ENCODE measurements around the gene F10.
"Not testable (repeated sequence)": the region's sequence is repeated elsewhere in the genome, so short reads cannot be mapped to it uniquely, and the experiment has no call there.

The F10 gene

GRCh38 chr13:113109151-113110047 is 13.2 kb upstream of the F10 start:
- no peaks in the 10 kb centered on the region for H3K36me3 ChIP-seq (ENCODE audit: control insufficient read depth in 1 of 2, insufficient read depth in 2 of 2, low read depth in 1 of 2, low read length in 2 of 2)
- H4K91ac ChIP-seq (ENCODE audit: low read length) = no peak overlapping the region
- H3K9me3 ChIP-seq (ENCODE audit: control insufficient read depth, low read length) = no peaks in the 10 kb centered on the region
- no peak overlapping the region for H2BK15ac ChIP-seq (ENCODE audit: low read depth, poor library complexity, severe bottlenecking)
- H3K4me2 ChIP-seq (ENCODE audit: low read length, poor library complexity, severe bottlenecking) = no peak overlapping the region
- no peaks in the 10 kb centered on the region for H3K79me1 ChIP-seq (replicated peaks; ENCODE audit: low read length, poor library complexity, severe bottlenecking)
- no peak overlapping the region for H2AK5ac ChIP-seq (ENCODE audit: low read length, severe bottlenecking)
- H3K14ac ChIP-seq (ENCODE audit: low read length in 2 of 2) = no peak overlapping the region
- no peak for DNase-seq
- H3K4me1 ChIP-seq (ENCODE audit: control insufficient read depth, insufficient read depth, low read depth, low read length) = peaks cover 13% of the 10 kb centered on the region
- H2BK120ac ChIP-seq (ENCODE audit: low read depth, low read length) = no peak overlapping the region
- no peak overlapping the region for H3K23ac ChIP-seq (ENCODE audit: low read length in 2 of 2)
- no peak overlapping the region for H3K4me3 ChIP-seq (ENCODE audit: insufficient read depth in 1 of 2, low read depth in 1 of 2, low read length in 2 of 2)
- no peak overlapping the region for H3K4ac ChIP-seq (ENCODE audit: low read depth in 1 of 2, low read length in 2 of 2)
- H2AFZ ChIP-seq (ENCODE audit: low read depth, low read length) = no peak overlapping the region
- H3K18ac ChIP-seq (ENCODE audit: low read depth in 1 of 2, low read length in 2 of 2) = no peak overlapping the region
- no peak overlapping the region for H3K9ac ChIP-seq (ENCODE audit: low read length)
- WGBS = 32% methylated on average over 72 of the region's 73 CpGs
- H2BK12ac ChIP-seq (ENCODE audit: low read length in 2 of 2) = no peak overlapping the region
- H2BK5ac ChIP-seq (ENCODE audit: low read depth, low read length, poor library complexity, severe bottlenecking) = no peak overlapping the region
- peaks cover 15 to 43% of the 10 kb centered on the region in 2 experiments for H3K27me3 ChIP-seq (ENCODE audit: control insufficient read depth in 1 of 2, insufficient read depth in 1 of 2, low read length in 2 of 2)
- H4K8ac ChIP-seq (ENCODE audit: low read length) = no peak overlapping the region
- H3K27ac ChIP-seq (ENCODE audit: low read length, poor library complexity, severe bottlenecking) = no peak overlapping the region

- no peak overlapping the region for H3K4ac ChIP-seq (ENCODE audit: low read depth in 1 of 2, low read length in 2 of 2)
- H4K8ac ChIP-seq (ENCODE audit: low read length) = no peak overlapping the region
- WGBS = 17% methylated on average over 91 of the region's 99 CpGs
- H3K14ac ChIP-seq (ENCODE audit: low read length in 2 of 2) = peak overlapping the region in 1 of 2 experiments; percentile 48
- H4K91ac ChIP-seq (ENCODE audit: low read length) = no peak overlapping the region
- H2BK15ac ChIP-seq (ENCODE audit: low read depth, poor library complexity, severe bottlenecking) = no peak overlapping the region
- H3K79me1 ChIP-seq (replicated peaks; ENCODE audit: low read length, poor library complexity, severe bottlenecking) = no peaks in the 10 kb centered on the region
- H3K18ac ChIP-seq (ENCODE audit: low read depth in 1 of 2, low read length in 2 of 2) = no peak overlapping the region
- no peak overlapping the region for H2BK120ac ChIP-seq (ENCODE audit: low read depth, low read length)
- H3K27ac ChIP-seq (ENCODE audit: low read length, poor library complexity, severe bottlenecking) = no peak overlapping the region
- H3K27me3 ChIP-seq (ENCODE audit: control insufficient read depth in 1 of 2, insufficient read depth in 1 of 2, low read length in 2 of 2) = peaks cover 21 to 49% of the 10 kb centered on the region in 2 experiments
- peak overlapping the region; percentile 63 for H3K4me2 ChIP-seq (ENCODE audit: low read length, poor library complexity, severe bottlenecking)
- no peak overlapping the region for H3K23ac ChIP-seq (ENCODE audit: low read length in 2 of 2)
- no peak overlapping the region for H2BK5ac ChIP-seq (ENCODE audit: low read depth, low read length, poor library complexity, severe bottlenecking)
- H2AFZ ChIP-seq (ENCODE audit: low read depth, low read length) = no peak overlapping the region
- no peaks in the 10 kb centered on the region for H3K36me3 ChIP-seq (ENCODE audit: control insufficient read depth in 1 of 2, insufficient read depth in 2 of 2, low read depth in 1 of 2, low read length in 2 of 2)
- H2BK12ac ChIP-seq (ENCODE audit: low read length in 2 of 2) = no peak overlapping the region
- no peak overlapping the region for H2AK5ac ChIP-seq (ENCODE audit: low read length, severe bottlenecking)
- peaks cover 13% of the 10 kb centered on the region for H3K4me1 ChIP-seq (ENCODE audit: control insufficient read depth, insufficient read depth, low read depth, low read length)
- no peak overlapping the region for H3K9ac ChIP-seq (ENCODE audit: low read length)
- DNase-seq = no peak
- H3K4me3 ChIP-seq (ENCODE audit: insufficient read depth in 1 of 2, low read depth in 1 of 2, low read length in 2 of 2) = peak overlapping the region in 1 of 2 experiments; percentile 53
- H3K9me3 ChIP-seq (ENCODE audit: control insufficient read depth, low read length) = no peaks in the 10 kb centered on the region
Observed at GRCh38 chr13:113110048-113110851, 12.3 kb upstream of the F10 start.

DNA sequence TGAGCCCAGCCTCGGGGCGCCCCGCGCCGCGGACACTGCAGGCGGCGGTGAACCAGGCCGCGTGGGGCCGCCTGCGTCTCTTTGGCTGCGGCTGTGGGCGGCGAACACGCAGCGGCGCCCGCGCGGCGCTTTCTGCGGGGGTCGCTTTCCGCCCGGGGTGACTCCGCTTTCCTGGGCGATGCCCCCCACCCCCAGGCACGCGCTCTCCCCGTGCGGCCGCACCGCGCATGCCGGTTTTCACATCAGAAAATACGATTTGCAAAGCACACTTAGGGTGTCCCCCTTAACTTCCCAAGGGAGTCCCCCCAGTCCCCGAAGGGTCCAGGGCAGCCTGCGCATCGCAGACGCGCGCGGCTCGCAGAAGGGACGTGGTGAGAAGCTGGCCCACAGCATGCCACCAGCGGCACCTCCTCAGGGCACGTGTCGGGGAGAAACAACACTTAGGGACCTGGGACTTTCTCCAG is 11.7 kb upstream of the F10 start:
- Histone ChIP-seq H3K18ac (ENCODE audit: low read depth in 1 of 2, low read length in 2 of 2) (no peak overlapping the region), H3K14ac (ENCODE audit: low read length in 2 of 2) (no peak overlapping the region), H3K27ac (ENCODE audit: low read length, poor library complexity, severe bottlenecking) (no peak overlapping the region), H3K4me3 (ENCODE audit: insufficient read depth in 1 of 2, low read depth in 1 of 2, low read length in 2 of 2) (peak overlapping the region in 1 of 2 experiments; percentile 53), H3K9me3 (ENCODE audit: control insufficient read depth, low read length) (no peaks in the 10 kb centered on the region), H2AK5ac (ENCODE audit: low read length, severe bottlenecking) (no peak overlapping the region), H2BK5ac (ENCODE audit: low read depth, low read length, poor library complexity, severe bottlenecking) (no peak overlapping the region), H2BK120ac (ENCODE audit: low read depth, low read length) (no peak overlapping the region), H2BK15ac (ENCODE audit: low read depth, poor library complexity, severe bottlenecking) (no peak overlapping the region), H3K9ac (ENCODE audit: low read length) (no peak overlapping the region), H3K4me2 (ENCODE audit: low read length, poor library complexity, severe bottlenecking) (peak overlapping the region; percentile 63), H2AFZ (ENCODE audit: low read depth, low read length) (no peak overlapping the region), H3K79me1 (replicated peaks; ENCODE audit: low read length, poor library complexity, severe bottlenecking) (no peaks in the 10 kb centered on the region), H4K8ac (ENCODE audit: low read length) (no peak overlapping the region), H4K91ac (ENCODE audit: low read length) (no peak overlapping the region), H3K23ac (ENCODE audit: low read length in 2 of 2) (no peak overlapping the region), H3K27me3 (ENCODE audit: control insufficient read depth in 1 of 2, insufficient read depth in 1 of 2, low read length in 2 of 2) (peaks cover 27 to 55% of the 10 kb centered on the region in 2 experiments), H2BK12ac (ENCODE audit: low read length in 2 of 2) (no peak overlapping the region), H3K36me3 (ENCODE audit: control insufficient read depth in 1 of 2, insufficient read depth in 2 of 2, low read depth in 1 of 2, low read length in 2 of 2) (no peaks in the 10 kb centered on the region), H3K4me1 (ENCODE audit: control insufficient read depth, insufficient read depth, low read depth, low read length) (peaks cover 8% of the 10 kb centered on the region), H3K4ac (ENCODE audit: low read depth in 1 of 2, low read length in 2 of 2) (no peak overlapping the region)
- 40% methylated on average over 46 of the region's 49 CpGs for WGBS
- DNase-seq = no peak

GRCh38 chr13:113111821-113112220 is 10.8 kb upstream of the F10 start:
- not testable (repeated sequence) for H3K4me1 ChIP-seq (ENCODE audit: control insufficient read depth, insufficient read depth, low read depth, low read length); H3K79me1 ChIP-seq (replicated peaks; ENCODE audit: low read length, poor library complexity, severe bottlenecking); H4K8ac ChIP-seq (ENCODE audit: low read length); H3K36me3 ChIP-seq (ENCODE audit: control insufficient read depth in 1 of 2, insufficient read depth in 2 of 2, low read depth in 1 of 2, low read length in 2 of 2); H2AK5ac ChIP-seq (ENCODE audit: low read length, severe bottlenecking); H2BK5ac ChIP-seq (ENCODE audit: low read depth, low read length, poor library complexity, severe bottlenecking); H3K18ac ChIP-seq (ENCODE audit: low read depth in 1 of 2, low read length in 2 of 2); H3K27ac ChIP-seq (ENCODE audit: low read length, poor library complexity, severe bottlenecking); H3K4me3 ChIP-seq (ENCODE audit: insufficient read depth in 1 of 2, low read depth in 1 of 2, low read length in 2 of 2); H2BK12ac ChIP-seq (ENCODE audit: low read length in 2 of 2); H2AFZ ChIP-seq (ENCODE audit: low read depth, low read length); H3K4ac ChIP-seq (ENCODE audit: low read depth in 1 of 2, low read length in 2 of 2); H4K91ac ChIP-seq (ENCODE audit: low read length); H3K14ac ChIP-seq (ENCODE audit: low read length in 2 of 2); H3K9ac ChIP-seq (ENCODE audit: low read length); H2BK15ac ChIP-seq (ENCODE audit: low read depth, poor library complexity, severe bottlenecking); H2BK120ac ChIP-seq (ENCODE audit: low read depth, low read length); H3K4me2 ChIP-seq (ENCODE audit: low read length, poor library complexity, severe bottlenecking); H3K23ac ChIP-seq (ENCODE audit: low read length in 2 of 2); H3K9me3 ChIP-seq (ENCODE audit: control insufficient read depth, low read length); DNase-seq
- peaks cover 29 to 63% of the 10 kb centered on the region in 2 experiments for H3K27me3 ChIP-seq (ENCODE audit: control insufficient read depth in 1 of 2, insufficient read depth in 1 of 2, low read length in 2 of 2)
- whole genome bisulfite sequencing = 88% methylated on average over 5 of the region's 5 CpGs

Data from mesenchymal stem cell (in vitro differentiated cells and primary cell).